GM12878 (cell line): Measurements from ENCODE around the gene GRIK4. TPM values are rescaled to one million over a fixed set of nuclear protein-coding genes. Genes with fewer than 3 reads are reported as not detected.

ENCODE experiments used
- ATAC-seq: fragments of 200-7000 bp; cut with Tn5 transposase; 3 replicates; pipeline ENCODE4 v1.9.1; 2020; ENCODE audit warnings: mild to moderate bottlenecking, moderate library complexity
- BruUV-seq: library from RNA; stranded (reverse); fragments of 400-500 nt; replicated peaks from 2 replicates; lab custom pipeline; 2021; lab: Mats Ljungman, UMichigan
- CTCF ChIA-PET: fragments of 300-600 bp; sonication (Branson Sonifier 250); formaldehyde crosslinking; extraction: SDS; loops from one replicate; lab custom pipeline; 2021; ENCODE audit warnings: inconsistent platforms; lab: Yijun Ruan, JAX
- POLR2A ChIA-PET: fragments of 350-600 bp; formaldehyde crosslinking; extraction: SDS; loops from one replicate; lab custom pipeline; 2021; ENCODE audit warnings: inconsistent platforms; lab: Charles Lee
- RAD21 ChIA-PET: fragments of 300-600 bp; sonication (Branson Sonifier 250); formaldehyde crosslinking; loops from one replicate; lab custom pipeline; 2023; ENCODE audit warnings: antibody characterized with exemption; ENCODE audit not compliant: unreplicated experiment; lab: Charles Lee
- SMC1A ChIA-PET: fragments of 300-600 bp; sonication (Branson Sonifier 250); formaldehyde crosslinking; loops from one replicate; lab custom pipeline; 2023; ENCODE audit not compliant: unreplicated experiment, uncharacterized antibody; lab: Charles Lee
- DNase-seq: peaks from one replicate; pipeline ENCODE4 v3.0.0-alpha.2; 2011; ENCODE audit warnings: low read depth, low spot score
- FAIRE-seq: peaks from 3 replicates; lab custom pipeline; 2011; peaks lifted over from hg19 to GRCh38; lab: Jason Lieb, UNC
- H2AFZ ChIP-seq: 2 replicates; pipeline ENCODE4 v1.6.0; 2011; ENCODE audit warnings: low read depth, low read length, control low read depth; ENCODE audit not compliant: control insufficient read depth
- H3K27ac ChIP-seq: 2 replicates; pipeline ENCODE4 v1.5.1; 2011; ENCODE audit warnings: control low read depth; ENCODE audit not compliant: control insufficient read depth, insufficient read depth
- H3K27me3 ChIP-seq, 2 experiments: replicated peaks in 1 of 2; 2 replicates each; pipeline versions ENCODE4 v1.6.0 to v1.6.1; 2011; ENCODE audit warnings: low read length in 1 of 2; ENCODE audit not compliant: control insufficient read depth in 2 of 2, insufficient read depth in 2 of 2
- H3K36me3 ChIP-seq, 2 experiments: 2 replicates each; pipeline ENCODE4 v1.5.1; 2011; ENCODE audit warnings: low read length in 1 of 2; ENCODE audit not compliant: control insufficient read depth in 2 of 2, insufficient read depth in 2 of 2
- H3K4me1 ChIP-seq: 2 replicates; pipeline ENCODE4 v1.6.1; 2011; ENCODE audit warnings: mild to moderate bottlenecking, low read length, moderate library complexity, mixed read lengths; ENCODE audit not compliant: control insufficient read depth, insufficient read depth
- H3K4me2 ChIP-seq: 2 replicates; pipeline ENCODE4 v1.6.0; 2011; ENCODE audit warnings: control low read depth; ENCODE audit not compliant: control insufficient read depth, insufficient read depth
- H3K4me3 ChIP-seq: fragments of 200-600 bp; sonication (generic); 2 replicates; pipeline ENCODE4 v1.5.1; 2016
- H3K79me2 ChIP-seq: 2 replicates; pipeline ENCODE4 v1.6.0; 2011; ENCODE audit warnings: low read length; ENCODE audit not compliant: control insufficient read depth, insufficient read depth
- H3K9ac ChIP-seq: 2 replicates; pipeline ENCODE4 v1.8.0; 2011; ENCODE audit warnings: low read length, control low read depth, mixed read lengths; ENCODE audit not compliant: control insufficient read depth, insufficient read depth
- H3K9me3 ChIP-seq: replicated peaks from 3 replicates; pipeline ENCODE4 v1.5.1; 2011; ENCODE audit warnings: mild to moderate bottlenecking, low read length; ENCODE audit not compliant: control insufficient read depth, insufficient read depth
- H4K20me1 ChIP-seq: 2 replicates; pipeline ENCODE4 v1.6.0; 2011; ENCODE audit not compliant: control insufficient read depth, insufficient read depth
- CTCF ChIP-seq, 3 experiments: IDR thresholded peaks in 2 of 3; conservative IDR thresholded peaks in 1 of 3; 2 replicates each; pipeline ENCODE4 v1.5.1; 2011; ENCODE audit warnings: low read depth in 3 of 3, low read length in 3 of 3, mild to moderate bottlenecking in 3 of 3, control low read depth in 2 of 3, moderate library complexity in 2 of 3, inconsistent platforms in 1 of 3, mixed read lengths in 1 of 3; ENCODE audit not compliant: control insufficient read depth in 2 of 3, insufficient read depth in 1 of 3; ENCODE audit errors: extremely low read depth in 1 of 3
- GABPA ChIP-seq: IDR thresholded peaks from 2 replicates; pipeline ENCODE4 v1.6.1; 2014; ENCODE audit warnings: antibody characterized with exemption, low read depth, mild to moderate bottlenecking, inconsistent platforms
- NFYB ChIP-seq: IDR thresholded peaks from 2 replicates; pipeline ENCODE4 v1.6.1; 2011; ENCODE audit warnings: low read depth, mild to moderate bottlenecking, low read length, improper control_type of control experiment, moderate library complexity; ENCODE audit not compliant: insufficient read depth
- NR2C2 ChIP-seq: IDR thresholded peaks from 2 replicates; pipeline ENCODE4 v1.6.1; 2011; ENCODE audit warnings: borderline replicate concordance, low read depth; ENCODE audit not compliant: control insufficient read depth, insufficient read length
- NRF1 ChIP-seq: conservative IDR thresholded peaks from 2 replicates; pipeline ENCODE4 v1.6.1; 2011; ENCODE audit warnings: mild to moderate bottlenecking, low read depth, low read length, improper control_type of control experiment
- PBX3 ChIP-seq: IDR thresholded peaks from 2 replicates; pipeline ENCODE4 v1.6.1; 2011; ENCODE audit warnings: mild to moderate bottlenecking, low read depth, low read length, moderate library complexity; ENCODE audit not compliant: insufficient replicate concordance
- STAT1 ChIP-seq: fragments of 450-650 bp; conservative IDR thresholded peaks from 2 replicates; pipeline ENCODE4 v1.6.1; 2014; ENCODE audit warnings: antibody characterized with exemption, mild to moderate bottlenecking
- TCF3 ChIP-seq: IDR thresholded peaks from 2 replicates; pipeline ENCODE4 v1.6.1; 2012; ENCODE audit warnings: low read depth, mild to moderate bottlenecking, low read length, borderline replicate concordance; ENCODE audit not compliant: insufficient read depth
- WRNIP1 ChIP-seq: IDR thresholded peaks from 2 replicates; pipeline ENCODE4 v1.6.1; 2011; ENCODE audit warnings: low read depth, low read length, improper control_type of control experiment, borderline replicate concordance
- ZBED1 ChIP-seq: IDR thresholded peaks from 2 replicates; pipeline ENCODE4 v1.6.1; 2016; ENCODE audit warnings: borderline replicate concordance
- ZNF217 ChIP-seq: fragments of 450-650 bp; IDR thresholded peaks from 2 replicates; pipeline ENCODE4 v1.6.1; 2017; ENCODE audit warnings: antibody characterized with exemption, mild to moderate bottlenecking
- WGBS: methylation state at CpG from one replicate; pipeline ENCODE4 v1.1.6; 2016; ENCODE audit warnings: low lambda C conversion rate; ENCODE audit not compliant: insufficient replicate concordance, insufficient coverage; ENCODE audit errors: missing lambda C conversion rate; 5-methylcytosine and 5-hydroxymethylcytosine counted together
- in situ Hi-C: fragments of 300-500 bp; cut with MboI; formaldehyde crosslinking; loops from 9 replicates; pipeline ENCODE4 v1.14.3; 2018; ENCODE audit warnings: mixed read lengths
- intact Hi-C: fragments of 100-400 bp; cut with micrococcal nuclease; formaldehyde crosslinking; loops from one replicate; pipeline ENCODE4 v1.14.2; 2022; ENCODE audit not compliant: unreplicated experiment
- polyA plus RNA-seq, 11 experiments: library from polyadenylated mRNA; depleted of rRNA in 4 of 11; unstranded in 6 of 11; stranded (reverse) in 5 of 11; fragments of >200 nt; fragmentation: Nextera tagmentation in 4 of 11; fragmentation: Illumina TruSeq in 1 of 11; extraction: Ambion mirVana in 4 of 11; extraction: Trizol in 1 of 11; gene quantifications; 1 replicate in 1 of 11; 2 replicates in 10 of 11; pipeline versions ENCODE4 v1.2.1 to v1.2.3, GENCODE V29; 2011 to 2016; ENCODE audit warnings: inconsistent platforms in 2 of 11, missing spikeins in 2 of 11, low read depth in 1 of 11
- total RNA-seq, 4 experiments: library from RNA; depleted of rRNA in 3 of 4; stranded (reverse); fragments of >200 nt in 3 of 4; fragmentation: Illumina TruSeq in 1 of 4; extraction: Trizol in 1 of 4; gene quantifications; 2 replicates each; pipeline versions ENCODE4 v1.2.1 to v1.2.3, GENCODE V29; 2013 to 2021

The GRIK4 gene
- total and polyA plus RNA-seq, 10 of the 15 experiments (the other 5 are each of a cell fraction or from before 2014, with no cell fraction given), result 0.33 to 3.6 (median 0.72) TPM

GRCh38 chr11:120774591-120775386 lies 263.2 kb downstream of the GRIK4 start:
- H3K4me2 ChIP-seq, result no peak overlapping the region
- H4K20me1 ChIP-seq, result no peaks in the 10 kb centered on the region
- in situ Hi-C loops, result no loop called here
- no peak overlapping the region; the same call in 1 of the 2 replicates for H3K27ac ChIP-seq
- H3K9me3 ChIP-seq, result peaks cover 22% of the 10 kb centered on the region; the same call in 2 of the 3 replicates
- no peaks in the 10 kb centered on the region; a peak in 2 of 4 replicates for H3K36me3 ChIP-seq
- ATAC-seq, result no peak
- SMC1A ChIA-PET, result interaction anchor here (0.6 to 1.8 kb wide), 8 partner anchors 9 to 1391 kb away, joined by 3 to 8 read pairs (median 3); no protein-coding TSS in a partner anchor
- H3K4me1 ChIP-seq, result peaks cover 10% of the 10 kb centered on the region; the same call in 1 of the 2 replicates
- FAIRE-seq, result no peak
- 75% methylated on average over 7 of the region's 7 CpGs for WGBS
- H3K9ac ChIP-seq, result no peak overlapping the region
- no peak overlapping the region for H3K4me3 ChIP-seq
- no peak for TF ChIP-seq CTCF (IDR thresholded peaks at IDR 0.05 in 2 of 3, conservative IDR thresholded peaks at IDR 0.05 in 1 of 3; ENCODE audit: control insufficient read depth in 2 of 3, extremely low read depth in 1 of 3, insufficient read depth in 1 of 3, low read depth in 3 of 3, low read length in 3 of 3)
- no peak for TF ChIP-seq WRNIP1
- no peak for TF ChIP-seq ZNF217
- no peak for TF ChIP-seq GABPA
- TF ChIP-seq TCF3, result no peak
- no peak for TF ChIP-seq PBX3
- no peak for TF ChIP-seq ZBED1
- TF ChIP-seq NRF1, result no peak
- TF ChIP-seq STAT1, result no peak
- no peak for TF ChIP-seq NFYB
- no peak for TF ChIP-seq NR2C2
- intact Hi-C loops, result no loop called here
- no TSS peak for BruUV-seq
- CTCF ChIA-PET, result interaction anchor here (1.6 to 2.1 kb wide), 6 partner anchors 10 to 90 kb away, joined by 4 to 8 read pairs (median 6); no protein-coding TSS in a partner anchor
- RAD21 ChIA-PET, result interaction anchor here (1.4 kb wide), 1 partner anchor 89 kb away, joined by 4 read pairs; no protein-coding TSS in a partner anchor
- H2AFZ ChIP-seq, result no peak overlapping the region
- H3K79me2 ChIP-seq, result no peaks in the 10 kb centered on the region
- no peaks in the 10 kb centered on the region for H3K27me3 ChIP-seq
- POLR2A ChIA-PET, result no interaction called here
- DNase-seq, result no peak
